ENCODE measurements around the gene NFASC. TPM values are rescaled to one million over a fixed set of nuclear protein-coding genes. Genes with fewer than 3 reads are reported as not detected.

The NFASC gene
- total RNA-seq, 1 donor from 2014 or later, result 29.6 TPM

GRCh38 chr1:205013683-205014367 lies 143.2 kb downstream of the NFASC start:
- Histone ChIP-seq H4K20me1 (ENCODE audit: insufficient read depth, low read length) (no peaks in the 10 kb centered on the region), H3K27ac (ENCODE audit: low read depth, low read length) (no peak overlapping the region), H3K9me3 (ENCODE audit: insufficient read depth, low read depth, low read length) (no peaks in the 10 kb centered on the region), H2AFZ (ENCODE audit: low read depth, low read length) (no peak overlapping the region), H3K4me2 (ENCODE audit: low read length) (no peak overlapping the region), H3K4me3 (ENCODE audit: insufficient read depth, low read depth, low read length) (no peak overlapping the region), H3K27me3 (ENCODE audit: insufficient read depth, low read length) (no peaks in the 10 kb centered on the region), H3K79me2 (ENCODE audit: insufficient read depth, low read length) (no peaks in the 10 kb centered on the region), H3K9ac (ENCODE audit: low read length) (no peak overlapping the region), H3K36me3 (ENCODE audit: insufficient read depth, low read length) (no peaks in the 10 kb centered on the region), H3K4me1 (ENCODE audit: insufficient read depth, low read length) (peaks cover 6% of the 10 kb centered on the region)
- no peak overlapping the region for H3K4me3 Mint-ChIP-seq (ENCODE audit: unreplicated experiment)
- DNase-seq (ENCODE audit: low read depth) (peak; percentile 43), FAIRE-seq (no peak)
- peaks cover 50% of the 10 kb centered on the region for H3K27me3 Mint-ChIP-seq (ENCODE audit: low read depth, unreplicated experiment)
- H3K4me1 Mint-ChIP-seq (ENCODE audit: low read depth, unreplicated experiment), result peaks cover 22% of the 10 kb centered on the region
- H3K36me3 Mint-ChIP-seq (ENCODE audit: low read depth, unreplicated experiment), result peaks cover 7% of the 10 kb centered on the region
- no peaks in the 10 kb centered on the region for H3K9me3 Mint-ChIP-seq (ENCODE audit: unreplicated experiment)
- H3K27ac Mint-ChIP-seq (ENCODE audit: unreplicated experiment), result no peak overlapping the region
- no peak for TF ChIP-seq EZH2 (IDR thresholded peaks at IDR 0.05; ENCODE audit: insufficient read depth, low read length)
- no peak for TF ChIP-seq CTCF (IDR thresholded peaks at IDR 0.05; ENCODE audit: insufficient read depth, low read depth, low read length)

DNA sequence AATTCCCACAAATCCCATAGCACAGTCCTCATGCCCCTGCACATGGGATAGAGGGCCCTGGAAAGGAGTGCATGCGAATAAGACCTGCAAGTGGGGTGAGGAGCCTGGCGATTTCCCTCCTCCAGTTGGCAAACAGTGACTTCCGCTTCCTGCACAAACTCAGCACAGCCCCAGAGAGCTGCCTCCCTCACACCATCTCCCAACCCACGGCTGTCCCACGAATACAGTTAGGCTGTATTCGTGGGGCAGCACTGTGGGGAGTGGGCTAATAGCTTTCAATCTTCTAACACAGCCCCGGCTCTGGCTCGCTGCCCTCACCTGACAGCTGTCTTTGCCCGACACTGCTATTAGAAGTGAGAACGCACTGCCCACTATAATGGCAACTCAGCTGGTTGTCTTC lies 144.1 kb downstream of the NFASC start:
- TF ChIP-seq EZH2 (IDR thresholded peaks at IDR 0.05; ENCODE audit: insufficient read depth, low read length) (no peak), CTCF (IDR thresholded peaks at IDR 0.05; ENCODE audit: insufficient read depth, low read depth, low read length) (no peak)
- H3K27me3 Mint-ChIP-seq (ENCODE audit: low read depth, unreplicated experiment), result peaks cover 52% of the 10 kb centered on the region
- H3K79me2 ChIP-seq (ENCODE audit: insufficient read depth, low read length), result no peaks in the 10 kb centered on the region
- H3K9me3 ChIP-seq (ENCODE audit: insufficient read depth, low read depth, low read length), result no peaks in the 10 kb centered on the region
- no peaks in the 10 kb centered on the region for H4K20me1 ChIP-seq (ENCODE audit: insufficient read depth, low read length)
- no peaks in the 10 kb centered on the region for H3K36me3 ChIP-seq (ENCODE audit: insufficient read depth, low read length)
- no peak overlapping the region for H3K27ac Mint-ChIP-seq (ENCODE audit: unreplicated experiment)
- no peaks in the 10 kb centered on the region for H3K9me3 Mint-ChIP-seq (ENCODE audit: unreplicated experiment)
- H3K27ac ChIP-seq (ENCODE audit: low read depth, low read length), result no peak overlapping the region
- no peak overlapping the region for H3K4me3 Mint-ChIP-seq (ENCODE audit: unreplicated experiment)
- H3K4me1 ChIP-seq (ENCODE audit: insufficient read depth, low read length), result peaks cover 6% of the 10 kb centered on the region
- peaks cover 3% of the 10 kb centered on the region for H3K36me3 Mint-ChIP-seq (ENCODE audit: low read depth, unreplicated experiment)
- peaks cover 22% of the 10 kb centered on the region for H3K4me1 Mint-ChIP-seq (ENCODE audit: low read depth, unreplicated experiment)
- FAIRE-seq (no peak), DNase-seq (ENCODE audit: low read depth) (no peak)
- H3K4me2 ChIP-seq (ENCODE audit: low read length), result no peak overlapping the region
- peaks cover 3% of the 10 kb centered on the region for H3K27me3 ChIP-seq (ENCODE audit: insufficient read depth, low read length)
- no peak overlapping the region for H3K4me3 ChIP-seq (ENCODE audit: insufficient read depth, low read depth, low read length)
- no peak overlapping the region for H3K9ac ChIP-seq (ENCODE audit: low read length)
- H2AFZ ChIP-seq (ENCODE audit: low read depth, low read length), result no peak overlapping the region

DNA sequence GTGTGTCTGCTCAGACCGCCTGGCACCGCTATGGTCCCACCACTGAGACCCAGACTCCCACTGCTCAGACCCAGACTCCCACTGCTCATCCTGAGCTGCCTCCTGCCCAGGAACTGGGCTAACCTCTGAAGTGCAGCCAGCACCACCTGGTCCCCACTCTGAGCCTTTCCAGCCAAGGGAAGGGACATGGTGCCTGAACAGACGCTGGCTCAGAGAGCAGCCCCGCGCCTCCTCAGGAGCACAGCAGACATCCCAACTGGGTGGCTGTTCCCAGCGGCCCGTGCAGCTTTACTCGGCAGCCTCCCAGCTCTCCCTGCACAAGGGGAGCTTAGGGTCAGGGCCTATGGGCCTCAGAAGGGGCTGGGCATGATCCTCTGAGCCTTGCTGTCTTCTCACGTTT lies 144.6 kb downstream of the NFASC start:
- no peaks in the 10 kb centered on the region for H4K20me1 ChIP-seq (ENCODE audit: insufficient read depth, low read length)
- Mint-ChIP-seq H3K4me3 (ENCODE audit: unreplicated experiment) (no peak overlapping the region), H3K36me3 (ENCODE audit: low read depth, unreplicated experiment) (peaks cover 3% of the 10 kb centered on the region), H3K4me1 (ENCODE audit: low read depth, unreplicated experiment) (peaks cover 22% of the 10 kb centered on the region), H3K27me3 (ENCODE audit: low read depth, unreplicated experiment) (peaks cover 55% of the 10 kb centered on the region), H3K27ac (ENCODE audit: unreplicated experiment) (no peak overlapping the region), H3K9me3 (ENCODE audit: unreplicated experiment) (no peaks in the 10 kb centered on the region)
- DNase-seq (ENCODE audit: low read depth) (no peak), FAIRE-seq (no peak)
- no peaks in the 10 kb centered on the region for H3K9me3 ChIP-seq (ENCODE audit: insufficient read depth, low read depth, low read length)
- H3K79me2 ChIP-seq (ENCODE audit: insufficient read depth, low read length), result no peaks in the 10 kb centered on the region
- H2AFZ ChIP-seq (ENCODE audit: low read depth, low read length), result no peak overlapping the region
- H3K4me1 ChIP-seq (ENCODE audit: insufficient read depth, low read length), result peaks cover 6% of the 10 kb centered on the region
- peaks cover 3% of the 10 kb centered on the region for H3K27me3 ChIP-seq (ENCODE audit: insufficient read depth, low read length)
- TF ChIP-seq EZH2 (IDR thresholded peaks at IDR 0.05; ENCODE audit: insufficient read depth, low read length) (no peak), CTCF (IDR thresholded peaks at IDR 0.05; ENCODE audit: insufficient read depth, low read depth, low read length) (no peak)
- no peak overlapping the region for H3K9ac ChIP-seq (ENCODE audit: low read length)
- H3K36me3 ChIP-seq (ENCODE audit: insufficient read depth, low read length), result no peaks in the 10 kb centered on the region
- H3K4me2 ChIP-seq (ENCODE audit: low read length), result no peak overlapping the region
- H3K27ac ChIP-seq (ENCODE audit: low read depth, low read length), result no peak overlapping the region
- no peak overlapping the region for H3K4me3 ChIP-seq (ENCODE audit: insufficient read depth, low read depth, low read length)

Measured in astrocyte (in vitro differentiated cells and primary cell).